H9 (cell line): ENCODE data around the gene DLL3. TPM values are rescaled to one million over a fixed set of nuclear protein-coding genes. Genes with fewer than 3 reads are reported as not detected.

Source experiments
- DNase-seq: peaks from one replicate; pipeline ENCODE4 v3.0.0-alpha.2; 2017
- H2AFZ ChIP-seq: one replicate; pipeline ENCODE4 v1.6.1; 2013; ENCODE audit warnings: mild to moderate bottlenecking, low read length, control low read depth, moderate library complexity
- H2AK5ac ChIP-seq: 2 replicates; pipeline ENCODE4 v1.6.1; 2013; ENCODE audit warnings: low read length, control low read depth, mixed read lengths; ENCODE audit not compliant: insufficient read length
- H2BK120ac ChIP-seq: one replicate; pipeline ENCODE4 v1.6.1; 2013; ENCODE audit warnings: low read depth, mild to moderate bottlenecking, low read length, control low read depth, inconsistent platforms; ENCODE audit not compliant: poor library complexity, severe bottlenecking
- H2BK12ac ChIP-seq: 2 replicates; pipeline ENCODE4 v1.6.1; 2013; ENCODE audit warnings: low read length, control low read depth, mixed read lengths, low read depth; ENCODE audit not compliant: insufficient read length
- H2BK15ac ChIP-seq: 2 replicates; pipeline ENCODE4 v1.6.1; 2013; ENCODE audit warnings: low read depth, low read length, control low read depth
- H2BK20ac ChIP-seq: one replicate; pipeline ENCODE4 v1.6.1; 2013; ENCODE audit warnings: low read depth, mild to moderate bottlenecking, low read length, control low read depth, inconsistent platforms; ENCODE audit not compliant: poor library complexity, severe bottlenecking
- H2BK5ac ChIP-seq: 2 replicates; pipeline ENCODE4 v1.6.1; 2013; ENCODE audit warnings: low read length, control low read depth, mixed read lengths; ENCODE audit not compliant: insufficient read length
- H3K14ac ChIP-seq: 2 replicates; pipeline ENCODE4 v1.6.1; 2013; ENCODE audit warnings: low read length, control low read depth; ENCODE audit not compliant: insufficient read depth
- H3K18ac ChIP-seq: 2 replicates; pipeline ENCODE4 v1.6.1; 2013; ENCODE audit warnings: low read depth, mild to moderate bottlenecking, mixed read lengths, low read length, control low read depth; ENCODE audit not compliant: insufficient read length
- H3K23ac ChIP-seq: 2 replicates; pipeline ENCODE4 v1.6.1; 2013; ENCODE audit warnings: low read length, control low read depth, mixed read lengths, low read depth; ENCODE audit not compliant: insufficient read length
- H3K23me2 ChIP-seq: 2 replicates; pipeline ENCODE4 v1.6.1; 2013; ENCODE audit warnings: low read depth, mild to moderate bottlenecking, mixed read lengths, low read length, control low read depth; ENCODE audit not compliant: insufficient read length, poor library complexity, severe bottlenecking
- H3K27ac ChIP-seq: 2 replicates; pipeline ENCODE4 v1.5.1; 2013; ENCODE audit warnings: low read length, control low read depth, mixed read lengths, low read depth; ENCODE audit not compliant: insufficient read length
- H3K27me3 ChIP-seq: 2 replicates; pipeline ENCODE4 v1.6.1; 2013; ENCODE audit warnings: low read length, control low read depth, inconsistent platforms; ENCODE audit not compliant: insufficient read depth
- H3K4ac ChIP-seq: 2 replicates; pipeline ENCODE4 v1.6.1; 2013; ENCODE audit warnings: low read depth, mild to moderate bottlenecking, control low read depth, inconsistent platforms, low read length, moderate library complexity
- H3K4me1 ChIP-seq: 2 replicates; pipeline ENCODE4 v1.6.1; 2013; ENCODE audit warnings: low read length, control low read depth, inconsistent platforms; ENCODE audit not compliant: insufficient read depth
- H3K4me2 ChIP-seq: 2 replicates; pipeline ENCODE4 v1.6.1; 2013; ENCODE audit warnings: low read length, control low read depth, mixed read lengths; ENCODE audit not compliant: insufficient read length, insufficient read depth
- H3K56ac ChIP-seq: 2 replicates; pipeline ENCODE4 v1.6.1; 2013; ENCODE audit warnings: low read depth, mild to moderate bottlenecking, mixed read lengths, low read length, control low read depth; ENCODE audit not compliant: insufficient read length
- H3K79me1 ChIP-seq: 2 replicates; pipeline ENCODE4 v1.6.1; 2013; ENCODE audit warnings: low read depth, mild to moderate bottlenecking, moderate library complexity, low read length, control low read depth, inconsistent platforms; ENCODE audit not compliant: insufficient read depth, poor library complexity, severe bottlenecking
- H3K79me2 ChIP-seq: 2 replicates; pipeline ENCODE4 v1.6.1; 2013; ENCODE audit warnings: low read length, control low read depth, inconsistent platforms; ENCODE audit not compliant: insufficient read depth
- H3K9ac ChIP-seq: 2 replicates; pipeline ENCODE4 v1.6.1; 2013; ENCODE audit warnings: low read length, control low read depth, mixed read lengths; ENCODE audit not compliant: insufficient read length; ENCODE audit errors: extremely low read depth
- H3K9me3 ChIP-seq: one replicate; pipeline ENCODE4 v1.6.1; 2013; ENCODE audit warnings: low read depth, low read length, inconsistent platforms; ENCODE audit not compliant: control insufficient read depth
- H3T11ph ChIP-seq: one replicate; pipeline ENCODE4 v1.6.1; 2013; ENCODE audit warnings: mild to moderate bottlenecking, low read length, control low read depth, inconsistent platforms
- H4K20me1 ChIP-seq: one replicate; pipeline ENCODE4 v1.6.1; 2013; ENCODE audit not compliant: control insufficient read depth, insufficient read length, insufficient read depth
- H4K5ac ChIP-seq: 2 replicates; pipeline ENCODE4 v1.6.1; 2013; ENCODE audit warnings: low read depth, mild to moderate bottlenecking, mixed read lengths, low read length, control low read depth; ENCODE audit not compliant: insufficient read length
- H4K8ac ChIP-seq: replicated peaks from 2 replicates; pipeline ENCODE4 v1.6.1; 2013; ENCODE audit warnings: low read length, control low read depth, mixed read lengths, low read depth; ENCODE audit not compliant: insufficient read length
- H4K91ac ChIP-seq: 2 replicates; pipeline ENCODE4 v1.6.1; 2013; ENCODE audit warnings: low read depth, mild to moderate bottlenecking, moderate library complexity, mixed read lengths, low read length, control low read depth; ENCODE audit not compliant: insufficient read length
- H3K27ac Mint-ChIP-seq, 3 experiments: 2 replicates in 2 of 3; 3 replicates in 1 of 3; pipeline ENCODE4 v1.8.0; 2020 to 2021; ENCODE audit warnings: mixed read lengths in 3 of 3, mild to moderate bottlenecking in 1 of 3, moderate library complexity in 1 of 3
- H3K27me3 Mint-ChIP-seq: 2 replicates; pipeline ENCODE4 v1.8.0; 2021; ENCODE audit warnings: low read depth, mild to moderate bottlenecking, moderate library complexity, mixed read lengths
- H3K36me3 Mint-ChIP-seq, 3 experiments: 2 replicates in 2 of 3; 3 replicates in 1 of 3; pipeline ENCODE4 v1.8.0; 2020 to 2021; ENCODE audit warnings: low read depth in 3 of 3, mixed read lengths in 3 of 3; ENCODE audit not compliant: insufficient read depth in 1 of 3
- H3K4me1 Mint-ChIP-seq, 2 experiments: 2 replicates each; pipeline ENCODE4 v1.8.0; 2020; ENCODE audit warnings: mixed read lengths in 2 of 2
- H3K4me3 Mint-ChIP-seq, 2 experiments: 2 replicates in 1 of 2; 3 replicates in 1 of 2; pipeline ENCODE4 v1.8.0; 2020 to 2021; ENCODE audit warnings: mild to moderate bottlenecking in 2 of 2, mixed read lengths in 2 of 2, moderate library complexity in 1 of 2
- H3K9me3 Mint-ChIP-seq, 2 experiments: 2 replicates in 1 of 2; 3 replicates in 1 of 2; pipeline ENCODE4 v1.8.0; 2020; ENCODE audit warnings: mild to moderate bottlenecking in 2 of 2, mixed read lengths in 2 of 2, moderate library complexity in 1 of 2
- WGBS: extraction: QIAGEN DNeasy Blood & Tissue Kit; methylation state at CpG from one replicate; pipeline ENCODE4 v1.1.7; 2013; ENCODE audit warnings: missing lambda C conversion rate, low lambda C conversion rate, mixed read lengths; ENCODE audit not compliant: insufficient read length; ENCODE audit errors: extremely low coverage; 5-methylcytosine and 5-hydroxymethylcytosine counted together
- long read RNA-seq: library from polyadenylated mRNA; unstranded; transcript quantifications from one replicate; pipeline ENCODE4 v2.0.0, GENCODE V29; 2020
- total RNA-seq: library from RNA; stranded (reverse); gene quantifications from 2 replicates; pipeline ENCODE4 v1.2.1, GENCODE V29; 2021
- TF ChIP-seq, protein P1 (sequence below): fragments of 200-600 bp; sonication (generic); conservative IDR thresholded peaks from 3 replicates; pipeline ENCODE4 v1.8.0; 2021; ENCODE audit warnings: antibody characterized with exemption, mild to moderate bottlenecking

The DLL3 gene, protein sequence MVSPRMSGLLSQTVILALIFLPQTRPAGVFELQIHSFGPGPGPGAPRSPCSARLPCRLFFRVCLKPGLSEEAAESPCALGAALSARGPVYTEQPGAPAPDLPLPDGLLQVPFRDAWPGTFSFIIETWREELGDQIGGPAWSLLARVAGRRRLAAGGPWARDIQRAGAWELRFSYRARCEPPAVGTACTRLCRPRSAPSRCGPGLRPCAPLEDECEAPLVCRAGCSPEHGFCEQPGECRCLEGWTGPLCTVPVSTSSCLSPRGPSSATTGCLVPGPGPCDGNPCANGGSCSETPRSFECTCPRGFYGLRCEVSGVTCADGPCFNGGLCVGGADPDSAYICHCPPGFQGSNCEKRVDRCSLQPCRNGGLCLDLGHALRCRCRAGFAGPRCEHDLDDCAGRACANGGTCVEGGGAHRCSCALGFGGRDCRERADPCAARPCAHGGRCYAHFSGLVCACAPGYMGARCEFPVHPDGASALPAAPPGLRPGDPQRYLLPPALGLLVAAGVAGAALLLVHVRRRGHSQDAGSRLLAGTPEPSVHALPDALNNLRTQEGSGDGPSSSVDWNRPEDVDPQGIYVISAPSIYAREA
- total RNA-seq = 2.4 and 2.5 TPM in 2 replicates
- long read RNA-seq, partial matches to known transcripts = 3 of 4 reads
- long read RNA-seq, other reads (novel, unspliced or antisense) = 1 of 4 reads

DNA sequence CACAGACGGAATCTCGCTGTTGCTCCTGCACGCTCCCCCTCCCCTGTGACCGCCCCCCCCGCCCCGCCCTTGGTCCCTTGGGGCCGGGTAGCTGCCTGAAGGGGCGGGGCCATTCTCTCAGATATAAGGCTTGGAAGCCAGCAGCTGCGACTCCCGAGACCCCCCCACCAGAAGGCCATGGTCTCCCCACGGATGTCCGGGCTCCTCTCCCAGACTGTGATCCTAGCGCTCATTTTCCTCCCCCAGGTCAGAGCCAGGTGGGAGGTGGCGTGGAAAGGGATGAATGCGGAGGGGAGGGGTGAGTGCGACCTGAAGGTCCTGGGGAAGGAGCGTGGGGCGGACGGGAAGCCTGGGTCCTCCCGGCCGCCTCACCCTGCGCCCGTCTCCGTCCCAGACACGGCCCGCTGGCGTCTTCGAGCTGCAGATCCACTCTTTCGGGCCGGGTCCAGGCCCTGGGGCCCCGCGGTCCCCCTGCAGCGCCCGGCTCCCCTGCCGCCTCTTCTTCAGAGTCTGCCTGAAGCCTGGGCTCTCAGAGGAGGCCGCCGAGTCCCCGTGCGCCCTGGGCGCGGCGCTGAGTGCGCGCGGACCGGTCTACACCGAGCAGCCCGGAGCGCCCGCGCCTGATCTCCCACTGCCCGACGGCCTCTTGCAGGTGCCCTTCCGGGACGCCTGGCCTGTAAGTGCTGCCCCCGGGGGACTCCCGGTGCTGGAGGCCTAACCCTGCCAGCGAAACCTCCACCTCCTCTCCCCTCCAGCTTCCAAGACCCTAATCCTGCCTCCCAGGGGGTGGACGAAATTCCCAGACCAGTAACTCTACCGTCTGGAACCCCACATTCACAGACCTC lies at the start of gene DLL3:
DLL3 (plus strand) TSS at position 150 of the 845 bp plus-strand sequence; CDS start at position 178, 28 bp downstream.
- no CpG with 5 or more reads among the region's 60 CpGs for WGBS
- H3K79me2 ChIP-seq = no peaks in the 10 kb centered on the region
- Mint-ChIP-seq H3K27me3 (peaks cover 74% of the 10 kb centered on the region), H3K4me1 (peaks cover 9 to 15% of the 10 kb centered on the region in 2 experiments), H3K4me3 (peak within 1 kb of the TSS; percentile 52 to 84), H3K27ac (peak within 1 kb of the TSS in 1 of 3 experiments; percentile 8; a peak in 3 of 7 replicates), H3K36me3 (peaks cover 0 to 15% (median 0%) of the 10 kb centered on the region in 3 experiments; a peak in 3 of 7 replicates), H3K9me3 (peaks cover 4 to 9% of the 10 kb centered on the region in 2 experiments)
- DNase-seq = peak; percentile 57
- H3K18ac ChIP-seq = no peak within 1 kb of the TSS
- H2BK120ac ChIP-seq = no peak within 1 kb of the TSS
- no peak within 1 kb of the TSS for H4K8ac ChIP-seq
- peaks cover 10% of the 10 kb centered on the region for H3K23me2 ChIP-seq
- no peak within 1 kb of the TSS for H3K4ac ChIP-seq
- no peak within 1 kb of the TSS for H3K56ac ChIP-seq
- no peaks in the 10 kb centered on the region for H3K9me3 ChIP-seq
- H3K4me1 ChIP-seq = no peaks in the 10 kb centered on the region
- H3K27me3 ChIP-seq = peaks cover 8% of the 10 kb centered on the region; the same call in 1 of the 2 replicates
- TF ChIP-seq, protein P1, sequence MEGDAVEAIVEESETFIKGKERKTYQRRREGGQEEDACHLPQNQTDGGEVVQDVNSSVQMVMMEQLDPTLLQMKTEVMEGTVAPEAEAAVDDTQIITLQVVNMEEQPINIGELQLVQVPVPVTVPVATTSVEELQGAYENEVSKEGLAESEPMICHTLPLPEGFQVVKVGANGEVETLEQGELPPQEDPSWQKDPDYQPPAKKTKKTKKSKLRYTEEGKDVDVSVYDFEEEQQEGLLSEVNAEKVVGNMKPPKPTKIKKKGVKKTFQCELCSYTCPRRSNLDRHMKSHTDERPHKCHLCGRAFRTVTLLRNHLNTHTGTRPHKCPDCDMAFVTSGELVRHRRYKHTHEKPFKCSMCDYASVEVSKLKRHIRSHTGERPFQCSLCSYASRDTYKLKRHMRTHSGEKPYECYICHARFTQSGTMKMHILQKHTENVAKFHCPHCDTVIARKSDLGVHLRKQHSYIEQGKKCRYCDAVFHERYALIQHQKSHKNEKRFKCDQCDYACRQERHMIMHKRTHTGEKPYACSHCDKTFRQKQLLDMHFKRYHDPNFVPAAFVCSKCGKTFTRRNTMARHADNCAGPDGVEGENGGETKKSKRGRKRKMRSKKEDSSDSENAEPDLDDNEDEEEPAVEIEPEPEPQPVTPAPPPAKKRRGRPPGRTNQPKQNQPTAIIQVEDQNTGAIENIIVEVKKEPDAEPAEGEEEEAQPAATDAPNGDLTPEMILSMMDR = no peak
- no peak within 1 kb of the TSS for H3K9ac ChIP-seq
- no peaks in the 10 kb centered on the region for H3K79me1 ChIP-seq
- H3T11ph ChIP-seq = no peak within 1 kb of the TSS
- no peak within 1 kb of the TSS for H2BK12ac ChIP-seq
- no peak within 1 kb of the TSS for H2BK15ac ChIP-seq
- no peak within 1 kb of the TSS for H3K27ac ChIP-seq
- no peak within 1 kb of the TSS for H2AK5ac ChIP-seq
- H2AFZ ChIP-seq = no peak within 1 kb of the TSS
- H3K4me2 ChIP-seq = peak within 1 kb of the TSS; percentile 91
- H4K91ac ChIP-seq = no peak within 1 kb of the TSS
- no peak within 1 kb of the TSS for H4K5ac ChIP-seq
- no peak within 1 kb of the TSS for H3K23ac ChIP-seq
- H2BK20ac ChIP-seq = no peak within 1 kb of the TSS
- no peak within 1 kb of the TSS for H2BK5ac ChIP-seq
- no peak within 1 kb of the TSS; the same call in 1 of the 2 replicates for H3K14ac ChIP-seq
- H4K20me1 ChIP-seq = no peaks in the 10 kb centered on the region
